H9 (cell line): ENCODE results near the gene THSD4. TPM values are rescaled to one million over a fixed set of nuclear protein-coding genes. Genes with fewer than 3 reads are reported as not detected.

Experiments
- DNase-seq: peaks from one replicate; pipeline ENCODE4 v3.0.0-alpha.2; 2017
- H2AFZ ChIP-seq: one replicate; pipeline ENCODE4 v1.6.1; 2013; ENCODE audit warnings: mild to moderate bottlenecking, low read length, control low read depth, moderate library complexity
- H2AK5ac ChIP-seq: 2 replicates; pipeline ENCODE4 v1.6.1; 2013; ENCODE audit warnings: low read length, control low read depth, mixed read lengths; ENCODE audit not compliant: insufficient read length
- H2BK120ac ChIP-seq: one replicate; pipeline ENCODE4 v1.6.1; 2013; ENCODE audit warnings: low read depth, mild to moderate bottlenecking, low read length, control low read depth, inconsistent platforms; ENCODE audit not compliant: poor library complexity, severe bottlenecking
- H2BK12ac ChIP-seq: 2 replicates; pipeline ENCODE4 v1.6.1; 2013; ENCODE audit warnings: low read length, control low read depth, mixed read lengths, low read depth; ENCODE audit not compliant: insufficient read length
- H2BK15ac ChIP-seq: 2 replicates; pipeline ENCODE4 v1.6.1; 2013; ENCODE audit warnings: low read depth, low read length, control low read depth
- H2BK20ac ChIP-seq: one replicate; pipeline ENCODE4 v1.6.1; 2013; ENCODE audit warnings: low read depth, mild to moderate bottlenecking, low read length, control low read depth, inconsistent platforms; ENCODE audit not compliant: poor library complexity, severe bottlenecking
- H2BK5ac ChIP-seq: 2 replicates; pipeline ENCODE4 v1.6.1; 2013; ENCODE audit warnings: low read length, control low read depth, mixed read lengths; ENCODE audit not compliant: insufficient read length
- H3K14ac ChIP-seq: 2 replicates; pipeline ENCODE4 v1.6.1; 2013; ENCODE audit warnings: low read length, control low read depth; ENCODE audit not compliant: insufficient read depth
- H3K18ac ChIP-seq: 2 replicates; pipeline ENCODE4 v1.6.1; 2013; ENCODE audit warnings: low read depth, mild to moderate bottlenecking, mixed read lengths, low read length, control low read depth; ENCODE audit not compliant: insufficient read length
- H3K23ac ChIP-seq: 2 replicates; pipeline ENCODE4 v1.6.1; 2013; ENCODE audit warnings: low read length, control low read depth, mixed read lengths, low read depth; ENCODE audit not compliant: insufficient read length
- H3K23me2 ChIP-seq: 2 replicates; pipeline ENCODE4 v1.6.1; 2013; ENCODE audit warnings: low read depth, mild to moderate bottlenecking, mixed read lengths, low read length, control low read depth; ENCODE audit not compliant: insufficient read length, poor library complexity, severe bottlenecking
- H3K27ac ChIP-seq: 2 replicates; pipeline ENCODE4 v1.5.1; 2013; ENCODE audit warnings: low read length, control low read depth, mixed read lengths, low read depth; ENCODE audit not compliant: insufficient read length
- H3K27me3 ChIP-seq: 2 replicates; pipeline ENCODE4 v1.6.1; 2013; ENCODE audit warnings: low read length, control low read depth, inconsistent platforms; ENCODE audit not compliant: insufficient read depth
- H3K4ac ChIP-seq: 2 replicates; pipeline ENCODE4 v1.6.1; 2013; ENCODE audit warnings: low read depth, mild to moderate bottlenecking, control low read depth, inconsistent platforms, low read length, moderate library complexity
- H3K4me1 ChIP-seq: 2 replicates; pipeline ENCODE4 v1.6.1; 2013; ENCODE audit warnings: low read length, control low read depth, inconsistent platforms; ENCODE audit not compliant: insufficient read depth
- H3K4me2 ChIP-seq: 2 replicates; pipeline ENCODE4 v1.6.1; 2013; ENCODE audit warnings: low read length, control low read depth, mixed read lengths; ENCODE audit not compliant: insufficient read length, insufficient read depth
- H3K56ac ChIP-seq: 2 replicates; pipeline ENCODE4 v1.6.1; 2013; ENCODE audit warnings: low read depth, mild to moderate bottlenecking, mixed read lengths, low read length, control low read depth; ENCODE audit not compliant: insufficient read length
- H3K79me1 ChIP-seq: 2 replicates; pipeline ENCODE4 v1.6.1; 2013; ENCODE audit warnings: low read depth, mild to moderate bottlenecking, moderate library complexity, low read length, control low read depth, inconsistent platforms; ENCODE audit not compliant: insufficient read depth, poor library complexity, severe bottlenecking
- H3K79me2 ChIP-seq: 2 replicates; pipeline ENCODE4 v1.6.1; 2013; ENCODE audit warnings: low read length, control low read depth, inconsistent platforms; ENCODE audit not compliant: insufficient read depth
- H3K9ac ChIP-seq: 2 replicates; pipeline ENCODE4 v1.6.1; 2013; ENCODE audit warnings: low read length, control low read depth, mixed read lengths; ENCODE audit not compliant: insufficient read length; ENCODE audit errors: extremely low read depth
- H3K9me3 ChIP-seq: one replicate; pipeline ENCODE4 v1.6.1; 2013; ENCODE audit warnings: low read depth, low read length, inconsistent platforms; ENCODE audit not compliant: control insufficient read depth
- H3T11ph ChIP-seq: one replicate; pipeline ENCODE4 v1.6.1; 2013; ENCODE audit warnings: mild to moderate bottlenecking, low read length, control low read depth, inconsistent platforms
- H4K20me1 ChIP-seq: one replicate; pipeline ENCODE4 v1.6.1; 2013; ENCODE audit not compliant: control insufficient read depth, insufficient read length, insufficient read depth
- H4K5ac ChIP-seq: 2 replicates; pipeline ENCODE4 v1.6.1; 2013; ENCODE audit warnings: low read depth, mild to moderate bottlenecking, mixed read lengths, low read length, control low read depth; ENCODE audit not compliant: insufficient read length
- H4K8ac ChIP-seq: replicated peaks from 2 replicates; pipeline ENCODE4 v1.6.1; 2013; ENCODE audit warnings: low read length, control low read depth, mixed read lengths, low read depth; ENCODE audit not compliant: insufficient read length
- H4K91ac ChIP-seq: 2 replicates; pipeline ENCODE4 v1.6.1; 2013; ENCODE audit warnings: low read depth, mild to moderate bottlenecking, moderate library complexity, mixed read lengths, low read length, control low read depth; ENCODE audit not compliant: insufficient read length
- H3K27ac Mint-ChIP-seq, 3 experiments: 2 replicates in 2 of 3; 3 replicates in 1 of 3; pipeline ENCODE4 v1.8.0; 2020 to 2021; ENCODE audit warnings: mixed read lengths in 3 of 3, mild to moderate bottlenecking in 1 of 3, moderate library complexity in 1 of 3
- H3K27me3 Mint-ChIP-seq: 2 replicates; pipeline ENCODE4 v1.8.0; 2021; ENCODE audit warnings: low read depth, mild to moderate bottlenecking, moderate library complexity, mixed read lengths
- H3K36me3 Mint-ChIP-seq, 3 experiments: 2 replicates in 2 of 3; 3 replicates in 1 of 3; pipeline ENCODE4 v1.8.0; 2020 to 2021; ENCODE audit warnings: low read depth in 3 of 3, mixed read lengths in 3 of 3; ENCODE audit not compliant: insufficient read depth in 1 of 3
- H3K4me1 Mint-ChIP-seq, 2 experiments: 2 replicates each; pipeline ENCODE4 v1.8.0; 2020; ENCODE audit warnings: mixed read lengths in 2 of 2
- H3K4me3 Mint-ChIP-seq, 2 experiments: 2 replicates in 1 of 2; 3 replicates in 1 of 2; pipeline ENCODE4 v1.8.0; 2020 to 2021; ENCODE audit warnings: mild to moderate bottlenecking in 2 of 2, mixed read lengths in 2 of 2, moderate library complexity in 1 of 2
- H3K9me3 Mint-ChIP-seq, 2 experiments: 2 replicates in 1 of 2; 3 replicates in 1 of 2; pipeline ENCODE4 v1.8.0; 2020; ENCODE audit warnings: mild to moderate bottlenecking in 2 of 2, mixed read lengths in 2 of 2, moderate library complexity in 1 of 2
- WGBS: extraction: QIAGEN DNeasy Blood & Tissue Kit; methylation state at CpG from one replicate; pipeline ENCODE4 v1.1.7; 2013; ENCODE audit warnings: missing lambda C conversion rate, low lambda C conversion rate, mixed read lengths; ENCODE audit not compliant: insufficient read length; ENCODE audit errors: extremely low coverage; 5-methylcytosine and 5-hydroxymethylcytosine counted together
- total RNA-seq: library from RNA; stranded (reverse); gene quantifications from 2 replicates; pipeline ENCODE4 v1.2.1, GENCODE V29; 2021
- TF ChIP-seq, protein P1 (sequence below): fragments of 200-600 bp; sonication (generic); conservative IDR thresholded peaks from 3 replicates; pipeline ENCODE4 v1.8.0; 2021; ENCODE audit warnings: antibody characterized with exemption, mild to moderate bottlenecking

The THSD4 gene
- total RNA-seq, 1 experiment from 2014 or later = 5.5 TPM

DNA sequence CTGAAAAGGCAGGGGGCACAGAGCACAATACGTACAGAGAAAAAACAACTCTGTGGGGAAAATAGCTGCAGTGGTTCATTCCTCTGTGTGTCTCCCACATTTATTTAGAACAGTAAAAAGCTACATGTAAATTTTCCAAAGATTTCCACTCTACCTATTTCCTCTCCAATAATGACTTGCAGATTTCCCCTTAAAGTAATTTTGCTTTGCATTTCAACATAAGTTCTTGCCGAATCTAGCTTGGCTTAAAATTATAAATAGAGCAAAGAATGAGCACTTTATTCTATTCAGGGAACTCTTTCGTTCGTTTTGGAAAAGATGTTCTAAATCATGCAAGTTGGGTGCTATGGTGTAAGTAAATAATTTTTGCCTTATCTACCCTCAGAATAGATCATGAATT, 636.9 kb downstream of the THSD4 start:
- Histone ChIP-seq H3K79me2 (no peaks in the 10 kb centered on the region), H2BK5ac (no peak overlapping the region), H3K23ac (no peak overlapping the region), H3T11ph (no peak overlapping the region), H4K5ac (no peak overlapping the region), H2AK5ac (no peak overlapping the region), H3K4ac (no peak overlapping the region), H4K8ac (no peak overlapping the region), H3K27ac (no peak overlapping the region), H3K23me2 (no peaks in the 10 kb centered on the region), H3K4me2 (no peak overlapping the region), H2AFZ (no peak overlapping the region), H3K4me1 (no peaks in the 10 kb centered on the region), H3K18ac (no peak overlapping the region), H4K20me1 (peaks cover 4% of the 10 kb centered on the region), H3K56ac (no peak overlapping the region), H3K9ac (no peak overlapping the region), H2BK15ac (no peak overlapping the region), H2BK120ac (no peak overlapping the region), H3K27me3 (no peaks in the 10 kb centered on the region), H3K14ac (no peak overlapping the region), H2BK20ac (no peak overlapping the region), H3K79me1 (no peaks in the 10 kb centered on the region), H4K91ac (no peak overlapping the region), H3K9me3 (no peaks in the 10 kb centered on the region), H2BK12ac (no peak overlapping the region)
- no peaks in the 10 kb centered on the region; a peak in 1 of 7 replicates for H3K36me3 Mint-ChIP-seq
- H3K27ac Mint-ChIP-seq = no peak overlapping the region
- DNase-seq = no peak
- TF ChIP-seq, protein P1, sequence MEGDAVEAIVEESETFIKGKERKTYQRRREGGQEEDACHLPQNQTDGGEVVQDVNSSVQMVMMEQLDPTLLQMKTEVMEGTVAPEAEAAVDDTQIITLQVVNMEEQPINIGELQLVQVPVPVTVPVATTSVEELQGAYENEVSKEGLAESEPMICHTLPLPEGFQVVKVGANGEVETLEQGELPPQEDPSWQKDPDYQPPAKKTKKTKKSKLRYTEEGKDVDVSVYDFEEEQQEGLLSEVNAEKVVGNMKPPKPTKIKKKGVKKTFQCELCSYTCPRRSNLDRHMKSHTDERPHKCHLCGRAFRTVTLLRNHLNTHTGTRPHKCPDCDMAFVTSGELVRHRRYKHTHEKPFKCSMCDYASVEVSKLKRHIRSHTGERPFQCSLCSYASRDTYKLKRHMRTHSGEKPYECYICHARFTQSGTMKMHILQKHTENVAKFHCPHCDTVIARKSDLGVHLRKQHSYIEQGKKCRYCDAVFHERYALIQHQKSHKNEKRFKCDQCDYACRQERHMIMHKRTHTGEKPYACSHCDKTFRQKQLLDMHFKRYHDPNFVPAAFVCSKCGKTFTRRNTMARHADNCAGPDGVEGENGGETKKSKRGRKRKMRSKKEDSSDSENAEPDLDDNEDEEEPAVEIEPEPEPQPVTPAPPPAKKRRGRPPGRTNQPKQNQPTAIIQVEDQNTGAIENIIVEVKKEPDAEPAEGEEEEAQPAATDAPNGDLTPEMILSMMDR = no peak
- no peaks in the 10 kb centered on the region; a peak in 1 of 5 replicates for H3K9me3 Mint-ChIP-seq
- no peak overlapping the region for H3K4me3 Mint-ChIP-seq
- no peaks in the 10 kb centered on the region for H3K27me3 Mint-ChIP-seq
- no CpG with 5 or more reads among the region's 4 CpGs for WGBS
- no peaks in the 10 kb centered on the region for H3K4me1 Mint-ChIP-seq
